Putamen (tissue), 1 donor: ENCODE measurements around the gene KCNB1.
A peak's percentile ranks its signal among the peaks of the same experiment; 100 is the strongest.

ENCODE experiments used
- DNase-seq: peaks from one replicate; pipeline ENCODE4 v3.0.0-alpha.2; 2016; ENCODE audit warnings: low spot score

KCNB1 gene

DNA sequence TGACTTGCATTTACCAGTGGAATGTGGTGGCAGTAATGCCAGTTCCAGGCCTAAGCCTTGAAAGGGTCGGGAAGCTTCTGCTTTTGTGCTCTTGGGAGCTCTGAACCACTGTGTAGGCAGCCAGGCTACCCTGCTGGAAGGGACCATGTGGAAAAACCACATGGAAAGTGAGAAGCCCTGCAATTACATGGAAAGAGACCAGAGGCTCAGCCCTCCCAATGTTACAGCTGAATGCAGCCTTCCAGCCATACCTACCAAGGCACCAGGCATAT lies 14.9 kb upstream of the KCNB1 start:
- no peak for DNase-seq

DNA sequence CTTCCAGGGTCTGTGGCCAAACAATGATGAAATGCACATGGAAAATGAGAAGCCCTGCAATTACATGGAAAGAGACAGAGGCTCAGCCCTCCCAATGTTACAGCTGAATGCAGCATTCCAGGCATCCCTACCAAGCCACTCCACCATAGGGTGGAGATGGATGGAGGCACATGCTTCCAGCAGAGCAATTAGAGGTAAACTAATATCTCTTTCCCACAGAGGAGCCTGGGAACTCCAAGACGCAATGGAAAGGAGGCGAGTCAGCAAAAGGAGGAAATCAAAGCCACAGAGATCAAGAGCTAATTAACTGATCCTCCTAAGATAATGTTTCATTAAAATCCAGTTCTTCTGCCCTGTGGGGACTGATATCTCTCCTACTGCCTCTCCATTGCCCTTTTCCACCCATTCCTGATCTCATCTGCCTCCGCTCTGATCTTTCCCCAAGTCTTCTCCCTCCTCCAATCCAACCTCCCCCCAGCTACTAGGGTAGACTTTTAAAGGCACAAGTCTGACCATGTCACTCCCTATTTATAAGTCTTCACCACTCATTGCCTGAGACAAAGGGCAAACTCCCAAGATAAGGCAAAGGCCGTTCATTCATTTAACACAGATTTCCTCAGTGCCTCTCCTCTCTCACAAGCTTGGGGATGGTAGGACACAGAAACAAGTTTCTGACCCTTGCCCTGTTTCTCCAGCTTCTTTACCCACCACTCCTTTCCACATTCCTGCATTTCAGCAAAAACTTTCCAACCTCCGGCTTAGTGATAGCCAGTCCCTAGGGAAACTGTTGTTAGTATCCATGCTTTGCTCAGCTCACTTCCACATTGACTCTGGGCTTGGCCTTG lies 14.3 kb upstream of the KCNB1 start:
- DNase-seq: no peak

DNA sequence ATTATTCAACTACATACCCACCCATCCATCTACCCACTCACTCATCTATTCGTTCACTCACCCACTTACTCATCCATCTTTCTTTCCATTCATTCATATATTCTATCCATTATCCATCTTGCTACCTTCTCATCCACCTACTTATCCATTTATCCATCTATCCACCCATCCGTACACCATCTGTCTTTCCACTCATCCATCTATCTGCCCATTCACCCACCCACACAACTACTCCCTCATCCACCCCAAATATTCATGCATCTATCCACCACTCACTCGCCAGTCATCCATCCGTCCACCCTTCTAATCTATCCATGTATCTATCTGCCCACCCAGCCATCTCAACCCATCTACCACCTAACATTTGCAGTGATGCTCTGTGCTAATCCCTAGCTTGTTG lies 13.6 kb upstream of the KCNB1 start:
- DNase-seq: no peak

DNA sequence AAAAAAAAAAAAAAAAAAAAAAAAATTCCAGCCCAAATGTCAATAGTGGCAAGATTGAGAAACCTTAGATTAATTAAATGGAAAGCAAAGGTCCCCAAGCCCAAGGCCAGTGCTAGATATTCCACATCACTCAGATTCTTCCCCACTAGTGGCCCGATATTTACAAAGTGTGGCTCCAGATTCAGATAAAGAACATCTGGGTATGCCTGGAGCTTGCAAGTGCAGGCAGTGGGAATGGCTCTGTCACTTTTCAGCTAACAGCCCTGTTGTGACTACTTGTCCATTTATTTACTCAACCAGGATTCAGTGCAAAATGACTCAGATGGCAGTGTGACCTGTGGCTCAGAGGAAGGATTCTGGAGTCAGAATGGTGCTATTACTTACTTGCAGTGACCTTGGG lies 8.2 kb upstream of the KCNB1 start:
- DNase-seq: no peak

DNA sequence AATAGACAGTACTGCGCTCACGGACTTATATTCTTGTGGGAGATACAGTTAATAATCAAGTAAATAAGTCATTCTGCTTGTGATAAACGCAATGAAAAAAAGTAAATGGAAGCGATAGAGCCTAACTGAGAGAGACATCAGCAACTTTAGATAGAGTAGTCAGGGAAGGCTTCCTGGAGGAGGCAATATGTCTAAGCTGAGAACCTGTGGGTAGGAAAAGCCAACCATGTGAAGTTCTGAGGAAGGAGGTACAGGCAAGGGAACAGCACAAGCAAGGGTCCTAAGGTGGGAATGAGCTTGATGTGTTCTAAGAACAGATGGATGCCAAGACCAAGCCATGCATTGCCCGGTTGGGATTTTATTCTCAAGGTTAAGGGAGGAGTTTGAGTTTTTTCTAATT lies 7.2 kb upstream of the KCNB1 start:
- DNase-seq: no peak

DNA sequence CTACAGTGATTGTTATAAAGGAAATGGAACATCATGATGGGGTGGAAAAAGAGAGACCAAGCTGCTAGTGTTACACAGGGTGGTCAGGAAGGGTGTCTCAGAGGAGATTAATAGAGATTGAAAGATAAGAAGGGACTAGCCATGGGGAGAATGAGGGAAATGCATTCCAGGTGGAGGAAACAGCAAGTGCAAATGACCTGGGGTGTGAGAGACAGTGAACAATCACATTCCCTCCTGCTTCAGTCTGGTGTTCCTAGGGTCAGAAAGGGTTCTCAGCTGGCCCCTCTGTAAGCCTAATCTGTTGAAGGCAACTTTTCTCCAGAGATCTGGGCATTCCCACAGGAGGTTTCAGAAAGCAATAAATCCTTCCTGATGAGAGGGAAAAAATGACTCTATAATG lies 3.6 kb upstream of the KCNB1 start:
- no peak for DNase-seq

DNA sequence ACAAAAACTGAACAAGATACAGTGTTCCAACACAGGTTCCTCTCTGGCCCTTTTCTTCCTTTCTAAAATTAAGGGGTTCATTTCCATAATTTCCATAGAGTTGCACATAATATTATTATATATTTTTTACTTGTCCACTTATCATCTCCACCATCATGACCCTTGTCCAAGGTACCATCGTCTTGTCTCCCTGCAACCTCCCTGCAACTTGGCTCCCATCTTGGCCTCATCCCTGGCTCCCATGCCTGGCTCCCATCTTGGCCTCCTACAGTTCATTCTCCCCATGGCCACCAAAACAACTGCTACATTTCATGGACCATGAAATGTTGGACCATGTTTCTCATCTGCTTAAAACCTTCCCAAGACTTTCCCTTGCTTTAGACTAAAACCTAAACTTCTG lies 3.1 kb upstream of the KCNB1 start:
- DNase-seq: no peak

DNA sequence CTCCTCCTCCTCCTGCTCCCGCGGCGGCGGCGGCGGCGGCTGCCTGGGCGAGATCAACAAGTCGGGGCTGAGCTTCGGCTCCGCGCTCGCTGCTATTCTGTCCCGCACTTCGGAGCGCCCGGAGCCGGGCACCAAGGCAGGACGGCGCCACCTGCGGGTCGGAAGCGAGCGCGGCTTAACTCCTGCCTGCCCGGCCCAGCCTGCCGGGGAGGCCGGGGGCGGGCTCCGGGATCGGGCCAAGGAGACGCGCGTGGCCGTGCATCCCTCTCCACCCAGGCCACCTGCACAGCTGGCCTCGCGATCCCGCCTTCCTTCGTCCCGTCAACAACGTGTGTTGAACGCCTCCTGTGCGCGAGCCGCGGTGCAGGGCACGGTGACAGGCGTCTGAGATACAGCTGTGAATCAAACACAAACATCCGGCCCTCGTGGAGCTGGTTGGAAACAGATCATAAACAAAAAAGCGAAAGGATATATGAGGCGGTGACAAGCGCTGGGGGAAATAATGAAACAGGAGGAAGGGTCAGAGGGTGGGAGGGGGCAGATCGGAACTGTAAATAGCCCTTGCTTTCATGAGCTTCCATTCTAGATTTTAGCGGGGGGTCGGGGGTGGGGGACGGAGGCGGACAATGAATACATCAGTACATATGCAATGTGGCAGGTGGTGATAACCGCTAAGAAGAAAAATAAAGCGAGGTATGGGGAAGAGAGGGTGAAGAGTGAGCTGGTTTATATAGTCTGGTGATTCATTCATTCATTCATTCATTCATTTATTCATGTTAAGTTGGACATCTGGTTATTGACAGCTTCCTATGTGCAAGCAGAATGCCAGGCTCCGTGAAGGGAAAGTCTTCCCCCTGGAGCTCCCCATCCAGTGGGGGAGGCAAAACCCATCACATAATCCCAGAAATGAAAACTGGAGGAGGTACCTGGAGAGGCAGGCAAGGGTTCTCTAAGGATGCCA lies 2.0 kb upstream of the KCNB1 start:
- peak; percentile 69 for DNase-seq

DNA sequence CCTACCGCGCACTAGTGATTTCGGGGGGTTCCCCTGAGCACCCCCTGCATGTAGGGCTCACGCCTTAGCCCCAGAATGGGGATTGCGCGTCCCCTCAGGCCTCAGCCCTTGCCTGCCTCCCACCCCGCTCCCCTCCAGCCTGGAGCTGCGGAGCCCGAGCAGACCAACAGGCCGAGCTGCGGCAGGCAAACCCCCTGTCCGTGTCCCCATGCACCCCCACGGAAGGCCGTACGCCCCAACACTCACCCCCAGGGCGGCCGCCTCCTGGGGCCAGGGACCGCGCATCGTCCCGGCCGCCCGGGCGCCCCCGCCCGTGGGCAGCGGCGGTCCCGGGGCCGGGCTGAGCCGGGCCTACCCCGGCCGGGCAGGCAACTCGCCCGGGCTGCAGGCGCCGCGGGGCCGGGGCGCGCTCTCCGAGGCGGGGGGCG lies 1.2 kb upstream of the KCNB1 start:
- DNase-seq: no peak

DNA sequence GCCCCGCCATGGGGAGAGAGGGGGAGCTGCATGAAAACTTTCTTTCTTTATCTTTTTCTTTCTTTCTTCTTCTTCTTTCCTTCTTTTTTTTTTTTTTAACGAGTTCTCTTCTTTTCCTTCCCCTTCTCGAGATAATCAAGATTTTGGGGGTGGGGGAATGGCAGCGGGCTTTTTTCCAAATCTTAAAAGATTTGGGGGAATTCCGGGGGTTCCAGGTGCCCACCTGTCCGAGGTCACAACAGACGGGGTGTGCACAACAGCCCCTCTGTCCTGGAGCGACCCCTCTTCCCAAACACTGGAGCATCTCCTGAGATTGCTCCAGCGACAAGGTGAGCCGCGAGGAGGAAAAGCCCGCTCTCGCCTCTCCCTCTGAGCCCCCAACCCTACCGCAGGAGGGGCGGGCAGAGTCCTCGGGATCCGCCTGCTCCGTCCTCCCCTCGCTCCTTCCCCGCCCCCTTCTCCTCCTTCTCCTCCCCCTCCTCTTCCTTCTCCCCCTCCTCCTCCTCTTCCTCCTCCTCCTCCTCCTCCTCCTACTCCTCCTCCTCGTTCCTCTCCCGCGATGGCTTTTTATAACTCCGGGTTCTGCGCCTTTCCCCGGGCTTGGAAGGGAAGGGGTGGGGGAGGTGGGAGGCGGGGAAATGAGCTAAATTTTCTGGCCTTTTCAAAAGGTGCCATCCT lies 689 bp upstream of the KCNB1 start:
- no peak for DNase-seq

DNA sequence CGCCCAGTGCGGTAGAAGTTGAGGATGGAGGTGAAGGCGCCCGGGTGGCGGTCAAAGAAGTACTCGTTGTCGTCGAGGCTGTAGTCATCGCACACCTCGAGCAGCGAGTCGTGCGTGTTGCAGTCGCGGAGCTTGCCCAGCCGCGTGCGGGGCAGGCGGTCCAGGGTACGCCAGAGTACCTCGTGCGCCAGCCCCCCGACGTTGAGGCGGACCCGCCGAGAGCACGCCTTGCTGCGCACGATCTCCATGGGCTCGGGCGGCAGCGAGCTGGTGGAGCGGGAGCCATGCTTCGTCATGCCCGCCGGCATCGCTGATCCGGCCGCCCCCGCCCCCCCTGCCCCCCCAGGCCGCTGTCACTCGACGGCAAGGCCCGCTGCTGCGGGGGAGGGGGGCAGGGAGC lies 295 bp downstream of the KCNB1 start:
- DNase-seq: no peak

DNA sequence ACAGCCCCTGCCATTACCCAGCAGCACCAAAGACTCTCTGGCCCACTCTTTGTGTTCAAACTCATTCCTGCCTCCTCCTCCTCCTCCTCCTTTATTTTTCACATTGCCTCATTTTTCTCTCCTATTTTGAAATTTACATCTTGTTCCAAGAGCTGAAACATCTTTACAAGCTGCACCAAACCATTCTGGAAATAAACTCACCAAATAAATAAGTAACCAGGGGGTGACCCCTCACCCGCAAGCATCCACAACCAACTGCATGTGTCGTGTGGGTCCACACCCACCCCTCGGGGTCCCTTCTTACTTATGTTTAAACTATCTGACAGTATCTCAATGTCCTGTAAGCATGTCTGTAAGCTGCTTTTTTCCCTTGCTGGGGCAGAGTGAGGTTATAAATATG lies 1.4 kb downstream of the KCNB1 start:
- DNase-seq: no peak

DNA sequence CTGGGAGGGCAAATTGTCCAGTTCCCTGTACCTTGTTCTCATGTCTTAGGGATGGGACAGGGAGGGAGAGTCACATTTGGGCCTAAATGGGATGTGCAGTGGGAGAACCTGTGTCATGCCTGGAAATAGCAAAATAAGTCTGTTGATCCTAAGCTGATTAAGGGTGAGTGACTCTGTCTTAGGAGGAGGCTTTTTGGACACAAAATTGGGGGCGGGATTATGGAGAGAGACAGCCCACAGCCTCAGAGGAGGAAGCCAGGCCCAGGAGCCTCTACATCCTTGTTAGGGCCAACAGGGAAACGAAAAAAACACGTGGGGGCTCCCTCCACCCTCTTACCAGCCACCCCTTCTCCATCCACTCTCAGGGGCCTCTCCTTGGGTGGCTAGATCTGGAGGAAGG lies 2.2 kb downstream of the KCNB1 start:
- no peak for DNase-seq

DNA sequence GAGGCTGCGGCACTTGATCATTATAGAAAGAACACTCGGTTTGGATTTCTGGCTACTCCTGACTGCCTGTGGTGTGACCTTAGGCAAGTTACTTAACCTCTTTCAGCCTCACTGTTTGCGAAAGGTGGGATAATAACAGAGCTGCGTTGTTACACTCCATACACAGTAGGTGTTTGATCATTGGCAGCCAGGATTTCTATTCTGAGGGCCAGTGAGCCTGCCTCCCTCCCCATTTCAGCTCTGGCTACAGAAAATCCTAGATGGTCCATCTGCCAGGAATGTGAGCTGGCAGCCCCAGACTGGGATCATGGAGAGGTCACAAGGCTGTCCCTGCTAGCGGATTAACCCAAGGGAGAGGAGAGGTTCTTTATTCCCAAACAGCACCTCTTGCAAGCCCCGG lies 2.7 kb downstream of the KCNB1 start:
- no peak for DNase-seq

DNA sequence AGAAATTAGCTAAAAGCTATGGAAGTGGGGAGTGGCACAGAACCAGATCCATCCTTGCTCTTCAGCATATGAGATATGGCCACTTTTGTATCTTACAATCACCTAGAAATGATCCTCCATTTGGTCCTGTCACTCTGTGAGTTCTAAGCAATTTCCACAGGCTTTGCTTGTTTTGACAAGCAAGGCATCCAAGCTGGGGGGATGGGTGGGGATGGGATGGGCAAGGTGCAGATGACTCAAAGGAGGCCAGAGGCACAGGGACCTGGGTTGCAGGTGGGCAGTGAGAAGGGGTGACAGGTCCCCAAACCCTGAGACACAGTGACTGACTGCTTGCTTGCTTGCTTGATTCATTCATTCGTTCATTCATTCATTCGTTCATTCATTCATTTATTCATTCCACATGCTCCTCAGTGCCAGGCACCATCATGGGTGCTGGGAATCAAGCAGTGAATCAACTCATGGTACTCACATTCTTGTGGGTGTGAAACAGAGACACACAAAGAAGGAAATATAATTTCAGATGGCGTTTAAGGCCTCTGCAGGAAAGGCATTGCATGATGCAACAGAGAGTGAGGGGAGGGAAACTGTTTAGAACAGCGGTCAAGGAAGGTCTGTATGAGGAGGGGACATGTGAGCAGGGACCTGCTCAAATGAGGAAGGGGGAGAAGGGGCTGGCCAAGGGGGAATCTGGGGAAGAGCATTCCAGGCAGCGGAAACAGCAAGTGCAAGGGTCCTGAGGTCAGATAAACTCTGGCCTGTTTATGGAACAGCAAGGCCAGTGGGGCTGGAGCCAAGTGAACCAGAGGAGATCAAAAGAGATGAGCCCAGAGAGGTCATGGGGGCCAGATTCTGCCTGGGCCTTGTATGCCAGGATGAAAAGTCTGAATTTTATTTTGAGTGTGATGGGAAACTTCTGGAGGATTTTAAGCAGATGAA lies 3.4 kb downstream of the KCNB1 start:
- no peak for DNase-seq

DNA sequence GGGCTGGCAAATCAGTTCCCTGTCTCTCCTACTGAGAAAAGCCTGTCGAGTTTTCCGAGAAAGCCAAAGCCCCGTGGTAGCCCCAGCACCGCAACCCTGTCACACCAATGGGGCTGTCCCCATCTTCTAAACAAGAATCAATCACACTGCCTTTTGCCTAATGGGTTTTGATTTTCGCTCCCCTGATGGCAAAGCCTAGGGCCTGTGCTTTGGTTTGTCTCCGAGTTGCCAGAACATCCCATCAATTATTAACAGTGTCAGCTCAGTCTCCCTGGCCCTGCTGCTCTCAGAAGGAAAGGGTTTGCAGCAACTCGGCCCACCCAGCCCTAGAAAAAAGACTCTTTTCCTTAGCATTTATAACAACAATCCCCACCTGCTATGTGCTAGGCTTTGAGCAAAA lies 4.2 kb downstream of the KCNB1 start:
- DNase-seq: no peak

DNA sequence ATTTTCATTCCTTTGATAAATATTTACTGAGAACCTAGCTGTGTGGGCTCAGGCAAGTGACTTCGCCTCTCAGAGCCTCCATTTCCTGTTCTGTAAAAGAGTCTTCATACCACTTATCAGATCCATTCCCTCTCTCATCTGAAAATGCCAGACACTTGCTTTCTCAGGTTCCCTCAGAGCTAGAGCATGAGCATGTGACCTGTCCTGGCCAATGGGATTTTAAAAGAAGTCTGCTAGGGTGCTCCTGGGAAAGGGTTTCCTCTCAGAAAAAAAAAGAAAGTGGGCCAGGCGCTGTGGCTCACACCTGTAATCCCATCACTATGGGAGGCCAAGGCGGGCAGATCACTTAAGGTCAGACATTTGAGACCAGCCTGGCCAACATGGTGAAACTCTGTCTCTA lies 5.3 kb downstream of the KCNB1 start:
- DNase-seq: no peak

DNA sequence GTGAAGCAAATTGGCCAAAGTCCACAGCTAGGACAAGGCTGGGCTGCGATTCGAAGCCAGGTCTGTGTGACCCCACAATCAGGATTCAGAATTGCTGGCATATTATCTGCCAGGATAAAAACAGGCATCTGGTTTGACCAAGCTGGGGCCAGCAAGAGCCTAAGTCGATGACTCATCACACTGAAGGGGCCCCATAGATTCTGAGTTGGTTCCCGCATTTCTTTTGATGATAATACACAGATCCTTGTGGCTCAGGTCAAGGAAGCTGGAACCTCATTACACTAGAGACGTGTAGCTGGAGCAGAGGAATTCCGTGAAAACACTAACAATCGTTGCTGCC lies 6.5 kb downstream of the KCNB1 start:
- DNase-seq: no peak

DNA sequence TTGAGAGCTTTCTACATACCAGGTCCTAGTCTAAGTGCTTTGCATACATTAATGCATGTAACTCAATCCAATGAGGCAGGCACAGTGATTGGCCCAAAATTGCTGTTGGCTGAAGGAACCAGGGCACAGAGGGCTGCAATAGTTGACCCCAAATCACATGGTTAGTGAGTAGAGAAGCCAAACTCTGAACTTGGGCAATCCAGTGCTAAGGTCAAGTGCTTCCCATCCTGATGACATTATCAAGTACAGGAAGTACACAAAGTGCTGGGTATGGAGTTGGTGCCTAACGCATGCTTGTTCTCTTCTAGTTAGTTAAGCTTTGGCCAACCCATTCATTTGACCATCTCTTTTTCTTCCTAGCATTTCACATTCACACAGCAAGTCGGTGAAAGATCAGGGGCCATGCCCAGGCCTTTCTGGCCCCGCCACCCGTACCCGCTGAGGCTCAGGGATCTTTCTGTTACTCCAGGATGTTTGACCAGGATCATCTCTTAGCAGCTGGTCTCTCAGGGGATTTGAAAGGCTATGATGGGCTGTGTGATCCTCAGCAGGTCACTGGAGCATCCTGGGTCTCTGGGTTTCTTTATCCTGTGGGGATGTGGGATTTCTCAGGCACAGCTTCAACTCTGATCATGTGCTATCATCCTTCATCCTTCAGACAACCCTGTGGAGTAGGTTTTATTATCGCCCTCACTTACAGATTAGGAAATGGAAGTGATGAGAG lies 7.0 kb downstream of the KCNB1 start:
- no peak for DNase-seq

DNA sequence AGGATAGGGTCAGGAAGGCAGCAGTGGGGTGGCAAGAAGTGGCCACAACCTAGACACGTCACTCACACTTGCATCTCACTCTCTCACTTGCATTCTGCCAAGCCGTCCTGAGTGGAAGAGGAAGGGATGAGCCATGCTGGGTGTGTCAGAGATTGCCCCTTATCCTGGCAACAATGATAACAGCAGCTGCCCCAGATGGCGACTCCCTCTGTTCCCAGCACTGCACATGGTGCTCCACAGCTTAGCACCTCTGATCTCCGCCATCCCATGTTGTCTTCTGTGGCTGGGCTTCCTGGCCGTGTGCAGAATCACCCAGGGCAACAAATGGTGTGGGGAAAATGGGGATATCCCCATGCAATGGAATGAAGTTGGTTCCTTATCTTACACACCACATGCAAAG lies 11.1 kb downstream of the KCNB1 start:
- DNase-seq: no peak

DNA sequence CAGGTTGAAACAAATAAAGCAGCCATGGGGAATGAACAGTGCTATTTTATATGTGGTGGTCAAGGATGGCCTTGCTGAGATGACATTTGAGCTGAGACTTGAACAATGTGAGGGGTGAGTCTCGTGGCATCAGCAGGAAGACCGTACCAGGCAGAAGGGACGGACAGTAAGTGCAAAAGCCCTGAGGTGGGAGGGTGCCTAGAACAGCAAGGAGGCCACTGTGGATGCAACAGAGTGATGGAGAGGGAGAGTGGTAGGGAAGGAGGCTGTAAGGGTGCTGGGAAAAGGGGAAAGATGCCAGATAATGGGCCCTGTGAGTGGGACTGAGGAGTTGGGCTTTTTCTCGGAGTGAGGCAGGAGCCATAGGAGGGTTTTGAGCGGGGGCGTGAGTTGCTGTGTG lies 11.5 kb downstream of the KCNB1 start:
- no peak for DNase-seq
